NCI-H1694 treated with DMSO at 0.1 percent for 48 hours (cell line): ENCODE results near the gene MEIS2.
"Not testable (repeated sequence)": the region's sequence is repeated elsewhere in the genome, so short reads cannot be mapped to it uniquely, and the experiment has no call there.

ENCODE experiments used
- DNase-seq: peaks from one replicate; lab custom pipeline; 2025; lab: John Stamatoyannopoulos, UW

Gene MEIS2

DNA sequence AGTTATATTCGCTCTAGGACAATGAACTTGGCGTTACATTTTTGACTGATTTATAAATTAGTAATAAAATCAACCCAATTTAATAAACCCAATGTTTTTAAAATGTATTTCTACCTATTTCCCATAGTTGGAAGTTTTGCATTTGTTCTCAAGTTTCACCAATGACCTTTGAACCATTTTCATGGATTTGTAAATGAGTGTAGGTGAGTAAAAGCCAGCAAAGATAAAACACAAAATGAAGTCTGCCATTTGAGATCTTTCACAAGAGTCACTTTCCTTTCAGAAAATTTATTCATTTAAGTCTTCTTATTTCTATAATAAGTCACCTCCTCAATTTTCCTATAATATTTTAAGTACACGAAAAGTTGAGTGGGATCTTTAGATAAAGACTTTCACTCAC, 92.1 kb downstream of the MEIS2 start:
- DNase-seq: no peak

DNA sequence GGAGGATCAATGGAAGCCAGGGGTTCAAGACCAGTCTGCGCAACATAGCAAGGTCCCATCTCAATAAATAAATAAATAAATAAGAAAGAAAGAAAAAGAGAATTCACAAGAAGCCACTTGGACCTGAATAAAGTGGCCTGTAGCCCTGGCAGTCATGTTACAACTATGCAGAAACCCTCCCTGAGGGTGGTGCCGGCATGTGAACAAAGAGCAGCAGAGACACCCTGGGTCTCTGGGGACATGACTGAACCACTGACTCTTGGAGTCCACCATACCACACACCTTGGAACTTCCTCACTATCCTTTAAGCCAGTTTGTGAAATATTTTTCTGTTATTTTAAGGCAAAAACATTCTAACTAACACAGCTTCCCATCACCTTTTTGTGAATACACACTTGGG, 93.0 kb downstream of the MEIS2 start:
- no peak for DNase-seq

DNA sequence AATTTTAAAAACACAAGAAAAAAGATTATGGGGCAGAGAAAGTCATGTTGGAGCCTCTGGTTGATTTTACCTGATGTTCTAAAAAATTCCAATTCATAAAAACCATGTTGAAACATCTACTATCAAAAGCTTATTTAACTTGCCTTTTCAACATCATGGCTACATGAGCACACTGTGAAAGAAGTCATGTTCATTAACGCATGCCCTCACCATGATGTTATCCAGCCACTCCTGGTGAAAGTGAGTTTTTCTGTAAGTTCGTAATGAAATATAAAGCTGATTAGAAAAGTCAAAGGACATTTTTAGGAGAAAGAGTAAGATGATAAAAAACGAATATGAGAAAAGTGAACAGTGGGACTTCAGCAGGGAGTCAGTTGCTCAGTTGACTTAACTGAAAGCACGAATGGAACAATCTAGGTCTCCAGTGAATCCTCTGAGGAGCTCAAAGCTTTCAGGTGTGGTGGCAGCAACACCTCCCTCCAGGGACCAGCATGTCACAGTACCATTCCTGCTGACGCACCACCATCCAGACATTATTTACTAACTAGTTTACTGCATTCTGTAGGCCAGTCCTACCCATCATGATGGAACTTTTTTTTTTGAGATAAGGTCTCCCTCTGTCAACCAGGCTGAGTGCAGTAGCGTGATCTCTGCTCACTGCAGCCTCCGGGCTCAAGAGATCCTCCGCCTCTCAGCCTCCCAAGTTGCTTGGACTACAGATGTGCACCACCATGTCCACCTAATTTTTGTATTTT, 95.2 kb downstream of the MEIS2 start:
- no peak for DNase-seq

DNA sequence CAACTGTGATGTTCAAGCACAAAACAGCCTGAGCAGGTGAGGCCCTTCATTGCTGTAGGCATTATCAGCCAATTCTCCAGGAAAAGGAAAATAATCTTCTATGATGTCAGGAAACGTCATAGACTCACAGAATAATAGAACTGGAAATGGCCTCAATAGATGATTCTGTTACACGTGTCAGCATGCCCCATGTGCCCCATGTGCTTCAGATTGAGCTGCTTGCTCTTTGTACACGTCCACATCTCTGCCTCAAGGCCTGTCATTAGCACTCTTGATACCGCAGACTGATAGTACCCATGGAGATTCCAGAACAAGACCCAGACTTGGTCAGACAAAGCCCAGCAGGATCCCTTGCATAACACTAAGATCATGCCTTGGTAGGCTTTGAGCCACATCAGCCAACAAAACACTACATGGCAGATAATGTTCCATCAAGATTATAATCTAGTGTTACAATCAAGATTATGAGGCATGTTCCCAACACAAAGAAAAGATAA, 95.9 kb downstream of the MEIS2 start:
- DNase-seq: no peak

DNA sequence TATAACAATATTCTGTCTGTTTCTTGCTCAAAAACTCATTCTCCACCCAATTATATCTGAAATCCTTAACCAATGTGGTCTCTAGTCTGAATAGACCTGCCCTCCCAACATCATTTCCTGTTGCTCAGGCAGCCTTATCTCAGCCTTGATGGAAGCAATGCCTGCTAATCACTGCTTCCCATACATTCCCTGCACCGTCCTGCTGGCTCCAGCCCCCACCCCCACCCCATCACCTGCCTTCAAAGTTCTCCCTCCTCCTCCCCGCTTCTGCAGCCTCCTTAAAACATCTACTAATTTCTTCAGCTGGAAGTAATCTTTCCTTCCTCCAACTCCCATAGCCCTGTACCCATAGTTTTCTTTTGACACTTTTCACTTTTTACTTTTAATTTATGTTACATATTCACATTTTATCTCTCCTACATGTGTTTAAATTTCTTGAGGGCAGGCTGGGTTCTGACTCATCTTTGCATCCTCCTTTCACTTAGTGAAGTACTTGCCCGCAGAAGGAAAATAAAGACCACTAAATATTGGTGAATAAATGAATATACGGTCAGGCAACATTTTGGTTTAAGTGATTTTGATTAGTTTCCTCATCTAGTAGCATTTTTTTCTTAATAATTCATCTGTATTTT, 98.2 kb downstream of the MEIS2 start:
- no peak for DNase-seq

DNA sequence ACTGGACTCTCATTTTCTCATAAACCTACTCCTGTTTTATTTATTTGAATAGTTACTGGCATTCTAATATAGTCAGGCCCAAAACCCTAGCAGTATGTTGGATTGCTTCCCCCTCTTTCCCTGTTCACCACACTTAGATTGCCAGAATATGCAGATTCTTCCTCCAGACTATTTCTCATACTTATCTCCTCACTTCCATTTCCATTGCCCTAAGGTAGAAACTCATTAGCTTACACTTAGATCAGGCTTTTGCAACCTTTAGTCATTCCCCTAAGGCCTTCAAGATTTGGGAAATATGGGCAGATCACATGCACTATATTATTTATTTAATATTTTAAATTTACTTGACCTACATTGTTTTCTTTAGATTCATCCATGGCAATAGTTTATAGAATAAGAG, 98.9 kb downstream of the MEIS2 start:
- DNase-seq: no peak

DNA sequence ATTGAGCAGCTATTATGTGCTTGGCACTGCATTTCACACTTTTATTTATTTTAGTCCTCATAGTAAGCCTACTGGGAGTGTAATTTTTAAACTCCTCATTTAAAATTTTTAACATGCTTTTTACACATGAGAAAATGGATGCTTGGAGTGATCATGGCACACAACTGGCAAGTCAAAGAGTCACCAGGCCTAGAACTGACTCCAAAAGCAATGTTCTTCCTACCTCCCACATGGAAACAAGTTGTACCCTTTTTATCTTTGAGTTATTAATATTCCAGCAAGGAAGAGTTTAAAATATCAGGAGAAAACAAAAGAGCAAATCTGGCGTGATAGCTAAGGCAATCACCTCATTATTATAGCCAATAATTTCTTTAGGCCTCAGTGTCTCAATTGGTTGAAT, 100.6 kb downstream of the MEIS2 start:
- DNase-seq: no peak

DNA sequence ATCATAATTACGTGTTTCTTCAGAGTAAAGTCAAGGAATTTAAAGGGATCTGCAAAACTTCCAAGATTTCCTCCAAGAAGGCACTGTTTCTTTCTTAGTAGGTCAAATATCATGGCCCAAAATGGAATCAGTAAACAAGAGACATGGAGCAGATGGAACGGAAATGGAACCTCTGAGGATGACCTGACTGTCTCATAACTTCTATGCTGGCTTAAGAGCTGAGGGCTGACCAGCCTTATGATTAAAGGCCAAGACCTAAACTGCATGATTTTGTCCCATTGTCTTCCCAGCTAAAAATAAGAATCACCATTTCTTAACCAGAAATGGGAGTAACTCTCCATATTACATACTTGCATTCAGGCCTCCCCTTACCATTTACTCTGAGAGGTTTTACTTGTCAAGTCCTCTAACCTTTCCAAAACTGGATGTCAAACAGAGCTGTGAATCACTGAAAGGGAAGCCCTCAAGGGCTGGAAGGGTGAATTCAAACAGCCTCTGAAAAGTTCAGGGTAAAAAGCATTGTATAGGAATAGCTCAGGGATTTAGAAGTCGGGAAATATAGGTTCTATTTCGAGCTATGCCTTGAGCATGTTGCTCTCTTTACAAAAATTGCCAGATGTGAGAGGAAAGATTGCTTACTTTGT, 103.7 kb downstream of the MEIS2 start:
- no peak for DNase-seq

DNA sequence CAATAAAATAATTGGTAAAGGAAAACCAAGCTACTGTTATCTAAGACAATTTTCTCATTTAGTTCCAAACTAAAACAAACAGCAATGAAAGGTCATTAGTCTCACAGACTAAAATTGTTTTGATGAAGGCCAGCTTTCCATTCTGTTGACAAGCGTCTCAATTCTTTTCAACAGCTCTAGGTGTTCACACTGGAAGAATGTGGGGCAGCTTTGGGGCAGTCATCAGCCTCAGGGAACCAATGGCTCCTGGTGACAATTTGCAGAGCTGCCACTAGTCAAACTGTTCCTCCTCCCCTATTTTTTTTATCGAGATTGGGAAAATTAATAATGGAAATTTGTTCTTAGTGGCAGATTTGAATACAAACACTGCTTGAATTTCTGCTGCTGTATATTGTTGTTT, 104.2 kb downstream of the MEIS2 start:
- no peak for DNase-seq

DNA sequence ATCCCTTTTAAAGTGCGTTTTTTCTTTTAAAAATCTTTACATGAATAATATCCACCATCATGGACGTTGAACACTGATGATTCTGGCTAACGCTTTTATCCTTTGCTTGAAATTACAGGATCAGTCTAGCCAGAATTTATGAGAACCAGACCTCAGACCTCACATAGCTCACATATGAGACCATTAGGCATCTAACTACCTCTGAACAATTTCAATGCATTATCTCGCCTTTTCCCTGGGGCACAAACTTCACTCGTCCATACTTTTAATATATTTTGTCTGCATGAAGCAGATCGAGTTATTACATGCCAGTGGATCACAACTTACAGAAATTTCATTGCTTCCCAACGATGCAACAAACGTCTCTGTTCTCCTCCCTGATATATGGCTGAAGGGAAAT, 105.6 kb downstream of the MEIS2 start:
- no peak for DNase-seq

DNA sequence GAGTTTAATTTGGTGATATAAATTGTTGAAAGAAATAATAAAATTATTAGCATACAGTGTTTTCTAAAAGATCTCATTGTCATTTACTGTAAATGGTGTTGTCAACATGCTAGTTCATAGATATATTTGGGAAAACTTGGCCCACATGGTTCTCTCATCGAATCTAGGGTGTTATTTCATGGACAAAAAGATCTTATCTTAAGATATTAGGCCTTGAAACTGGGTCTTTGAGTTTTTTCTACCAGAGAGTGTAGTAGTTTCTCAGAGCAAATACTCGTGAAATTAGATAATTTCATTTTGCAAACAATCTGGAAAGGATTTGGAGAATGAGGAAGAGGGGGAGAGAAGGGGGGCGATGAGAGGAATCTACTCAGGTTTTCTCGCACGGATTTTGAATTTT, 107.9 kb downstream of the MEIS2 start:
- no peak for DNase-seq

DNA sequence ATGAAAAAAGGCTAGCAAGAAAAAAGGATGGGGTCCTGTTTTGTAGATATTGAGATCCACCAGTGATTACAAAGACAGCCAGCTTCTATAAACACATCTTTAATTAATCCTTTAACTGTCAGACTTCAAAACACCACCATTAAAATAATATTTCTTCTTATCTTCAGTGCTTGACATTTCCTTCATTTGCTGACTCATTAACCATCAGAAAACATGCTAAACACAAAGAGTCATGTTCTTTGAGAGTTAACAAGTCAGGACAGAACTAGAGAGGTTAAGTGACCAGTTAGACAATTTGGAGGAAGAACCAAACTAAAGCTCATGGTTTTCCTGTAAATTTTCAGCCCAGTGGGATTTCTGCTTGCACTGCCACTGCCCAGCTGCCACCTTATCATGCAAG, 111.4 kb downstream of the MEIS2 start:
- no peak for DNase-seq

DNA sequence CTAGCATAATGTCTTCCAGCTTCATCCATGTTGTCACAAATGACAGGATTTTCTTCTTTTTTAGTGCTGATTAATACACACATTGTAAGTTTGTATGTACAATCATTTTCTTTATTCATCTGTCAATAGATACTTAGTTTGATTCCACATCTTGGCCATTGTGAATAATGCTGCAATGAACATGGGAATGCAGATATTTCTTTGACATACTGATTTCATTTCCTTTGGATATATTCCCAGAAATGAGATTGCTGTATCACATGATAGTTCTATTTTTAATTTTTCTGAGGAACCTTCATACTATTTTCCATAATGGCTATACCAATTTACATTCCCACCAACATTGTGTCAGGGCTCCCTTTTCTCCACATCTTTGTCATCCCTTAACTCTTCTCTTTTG, 117.9 kb downstream of the MEIS2 start:
- DNase-seq: no peak

DNA sequence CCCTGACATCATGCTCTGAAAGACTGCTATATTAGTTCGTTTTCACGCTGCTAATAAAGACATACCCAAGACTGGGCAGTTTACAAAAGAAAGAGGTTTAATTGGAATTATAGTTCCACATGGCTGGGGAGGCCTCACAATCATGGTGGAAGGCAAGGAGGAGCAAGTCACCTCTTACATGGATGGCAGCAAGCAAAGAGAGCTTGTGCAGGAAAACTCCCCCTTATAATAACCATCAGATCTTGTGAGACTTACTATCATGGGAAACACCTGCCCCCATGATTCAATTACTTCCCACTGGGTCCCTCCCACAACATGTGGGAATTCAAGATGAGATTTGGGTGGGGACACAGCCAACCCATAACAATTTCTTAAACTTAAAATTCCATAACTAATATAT, 120.1 kb downstream of the MEIS2 start:
- not testable (repeated sequence) for DNase-seq

DNA sequence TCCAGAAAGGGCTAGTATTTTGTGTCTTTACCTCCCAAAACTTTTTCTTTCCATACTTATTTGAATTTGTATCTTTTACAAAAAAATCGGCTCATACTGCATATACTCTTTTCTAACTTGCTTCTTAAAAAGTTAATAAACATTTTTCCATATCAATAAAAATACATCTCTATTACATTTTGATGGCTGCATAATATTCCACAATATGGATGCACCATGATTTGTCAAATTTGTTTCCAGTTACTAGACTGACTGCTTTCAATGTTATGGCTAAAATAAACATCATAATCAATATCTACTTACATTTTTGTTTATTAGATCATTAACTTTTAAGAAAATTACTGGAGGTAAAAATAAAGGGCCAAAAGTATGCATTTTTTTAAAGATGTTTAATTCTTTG, 121.7 kb downstream of the MEIS2 start:
- no peak for DNase-seq

DNA sequence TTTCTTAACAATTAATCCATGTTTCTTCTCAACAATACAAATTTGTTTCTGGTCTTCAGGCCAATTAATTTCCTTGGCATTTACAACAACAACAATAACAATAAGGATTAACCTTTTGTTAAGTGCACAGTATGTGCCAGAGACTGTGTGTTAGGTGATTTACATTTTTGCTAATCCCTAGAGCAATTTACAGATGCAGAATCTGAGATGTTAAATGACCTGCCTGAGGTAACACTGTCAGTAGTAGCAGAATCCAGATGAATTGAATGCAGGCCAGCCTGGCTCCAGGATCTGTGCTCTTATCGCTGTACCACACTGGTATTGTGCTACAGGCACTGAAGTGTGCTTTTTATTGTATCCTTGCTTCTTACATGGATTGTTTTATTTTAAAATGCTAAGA, 122.2 kb downstream of the MEIS2 start:
- DNase-seq: no peak

DNA sequence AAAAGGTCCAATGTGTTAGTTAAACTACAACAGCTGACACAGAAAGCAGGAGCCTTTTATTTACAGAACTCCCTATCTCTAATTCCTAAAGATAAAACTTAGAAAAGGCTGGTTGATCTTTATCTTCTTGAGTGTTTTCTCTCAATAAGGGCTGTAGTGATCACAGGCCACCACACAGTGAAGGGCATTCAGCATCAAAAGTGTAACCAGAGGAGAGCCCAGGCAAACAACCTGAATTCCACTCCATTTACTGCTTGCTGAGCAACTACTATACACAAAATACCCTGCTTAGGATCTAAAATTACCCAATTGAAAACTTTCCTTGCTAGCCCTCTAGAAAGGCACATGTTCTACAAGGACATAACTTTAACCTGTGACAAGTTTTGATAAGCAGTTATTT, 122.7 kb downstream of the MEIS2 start:
- no peak for DNase-seq

DNA sequence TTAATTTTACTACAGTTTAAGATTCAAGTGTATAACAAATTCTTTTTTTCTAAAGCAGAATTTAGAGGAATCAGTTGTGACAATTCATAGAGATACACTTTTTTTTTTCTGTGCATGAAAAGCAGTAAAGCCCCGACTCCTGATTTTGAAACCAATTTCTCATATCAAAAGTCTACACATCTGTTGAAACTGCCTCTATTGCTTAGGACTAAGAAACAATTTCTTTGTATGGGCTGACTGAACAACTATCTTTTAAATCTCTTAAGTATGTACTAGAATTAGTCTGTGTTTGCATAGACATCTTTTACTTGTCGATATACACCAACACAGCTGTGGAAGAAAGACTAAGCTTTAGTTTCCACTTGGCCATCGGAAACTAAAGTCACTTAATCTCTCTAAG, 127.6 kb downstream of the MEIS2 start:
- DNase-seq: no peak

DNA sequence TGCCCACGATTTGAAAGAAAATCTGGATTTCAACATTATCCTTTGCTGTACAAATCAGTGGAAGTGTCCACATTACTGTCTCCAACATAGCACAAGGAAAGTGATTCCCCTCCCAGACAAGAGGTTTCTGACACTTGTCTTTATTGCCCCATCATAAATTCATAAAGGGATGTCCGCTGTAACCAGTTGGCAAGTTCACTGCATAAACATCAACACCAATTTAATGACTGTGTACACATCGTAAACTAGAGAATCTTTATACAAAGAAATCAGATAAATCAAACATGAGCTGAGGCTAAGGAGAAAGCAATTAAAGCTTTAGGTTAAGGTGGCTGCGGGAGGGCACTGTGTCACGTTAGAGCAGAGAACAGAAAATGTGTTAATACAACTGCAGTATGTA, 129.8 kb downstream of the MEIS2 start:
- no peak for DNase-seq

DNA sequence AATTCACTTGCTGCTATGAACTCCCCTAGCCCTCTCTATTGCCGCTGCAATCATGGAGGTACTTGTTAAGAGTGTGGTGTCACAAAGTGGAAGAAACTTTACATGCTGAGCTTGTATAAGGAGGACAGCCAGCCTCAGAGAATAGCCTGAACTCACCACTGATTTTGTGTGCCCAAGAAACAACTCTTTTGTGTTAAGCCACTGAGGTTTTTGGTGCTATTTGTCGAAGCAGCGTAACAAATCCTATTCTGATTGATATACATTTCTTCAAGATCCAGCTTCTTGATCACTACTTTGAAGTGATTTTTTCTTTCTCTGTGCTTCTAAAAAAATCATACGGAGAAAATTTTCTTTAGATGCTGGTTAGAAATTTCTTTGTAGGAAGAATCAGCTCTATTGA, 132.4 kb downstream of the MEIS2 start:
- DNase-seq: no peak

DNA sequence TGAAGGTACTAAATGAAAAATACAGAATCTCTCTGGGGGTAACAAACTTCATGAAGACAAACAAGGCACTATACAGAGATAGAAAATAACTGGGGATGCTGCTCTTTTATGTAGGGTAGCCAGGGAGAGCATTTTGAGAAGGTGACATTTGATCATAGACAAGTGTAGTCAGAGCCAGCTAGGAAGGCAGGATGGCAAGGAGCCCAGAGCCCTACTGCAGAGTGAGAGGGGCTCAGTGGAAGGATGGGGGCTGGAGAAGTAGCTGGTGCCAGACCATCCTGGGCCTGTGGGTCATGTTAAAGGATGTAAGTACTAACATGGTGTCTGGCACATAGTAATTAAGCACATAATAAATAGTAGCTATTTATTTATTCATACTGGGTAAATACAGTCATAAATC, 133.6 kb downstream of the MEIS2 start:
- DNase-seq: no peak

DNA sequence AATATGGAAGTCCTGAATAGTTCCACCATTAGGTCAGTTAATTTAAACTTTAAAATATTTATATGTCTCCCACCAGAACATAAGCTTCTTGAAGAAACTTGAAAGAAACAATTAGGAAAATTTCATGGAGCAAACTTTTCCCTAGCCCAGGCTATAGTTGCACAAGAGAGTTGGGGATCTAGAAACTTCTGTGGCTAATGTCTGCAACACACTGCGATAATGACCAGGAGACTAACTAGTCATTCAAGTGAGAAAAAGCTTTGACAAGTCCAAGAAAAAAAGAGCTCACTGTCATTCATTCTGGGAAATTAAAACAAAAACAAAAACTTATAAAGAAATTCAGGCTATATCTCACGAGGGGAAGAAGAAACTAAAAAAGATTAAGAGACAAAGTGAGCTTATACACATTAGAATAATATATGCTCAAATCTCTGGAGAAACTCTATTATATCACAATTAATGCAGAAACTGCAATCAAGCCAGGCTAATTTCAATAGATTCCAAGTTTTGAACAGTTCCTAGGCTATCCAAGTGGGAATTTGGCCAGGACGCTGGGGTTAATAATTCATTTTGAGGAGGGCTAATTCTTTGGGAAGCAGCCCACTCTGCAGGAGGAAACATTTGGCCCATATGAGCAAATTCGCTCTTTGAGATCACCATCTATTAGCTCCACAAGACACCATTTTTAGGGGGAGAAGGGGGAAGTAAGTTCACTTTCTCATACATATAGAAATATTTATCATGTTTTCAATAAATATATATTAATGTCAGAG, 134.6 kb downstream of the MEIS2 start:
- DNase-seq: no peak

DNA sequence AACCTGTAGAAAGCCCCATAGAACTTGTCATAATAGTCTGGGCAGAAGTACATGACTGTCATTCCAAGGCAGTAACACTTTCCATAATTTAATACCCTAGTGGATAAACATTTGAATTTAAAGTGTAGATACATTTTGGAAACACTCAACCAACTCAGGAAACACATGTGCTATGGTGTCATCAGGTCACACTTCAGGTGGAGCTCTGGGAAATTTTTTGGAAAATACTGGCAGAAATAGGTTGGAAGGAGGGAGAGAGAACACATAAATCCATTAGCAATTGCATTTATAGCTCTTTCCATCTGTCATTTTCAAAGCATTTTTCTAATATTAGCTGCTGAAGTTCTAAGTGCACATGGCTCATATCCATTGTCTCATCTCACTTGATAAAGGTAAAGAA, 135.7 kb downstream of the MEIS2 start:
- DNase-seq: no peak
